BLaER1 treated with 17β-estradiol and CSF1 and Interleukin-3, amounts not matched to agents 10 nM and 100 nM (cell line): ENCODE measurements around the gene NCAPH2.

Experiments
- H3K27ac ChIP-seq, 11 experiments: shearing (Covaris generic); formaldehyde crosslinking; 2 replicates each; pipeline ENCODE4 v1.8.1; 2022
- H3K27me3 ChIP-seq, 11 experiments: shearing (Covaris generic); formaldehyde crosslinking; 2 replicates each; pipeline ENCODE4 v1.8.1; 2022
- H3K36me3 ChIP-seq, 11 experiments: shearing (Covaris generic); formaldehyde crosslinking; 2 replicates each; pipeline ENCODE4 v1.8.1; 2022
- H3K4me1 ChIP-seq, 10 experiments: shearing (Covaris generic); formaldehyde crosslinking; 2 replicates each; pipeline ENCODE4 v1.8.1; 2022
- H3K4me2 ChIP-seq, 11 experiments: shearing (Covaris generic); formaldehyde crosslinking; 2 replicates each; pipeline ENCODE4 v1.8.1; 2022
- H3K4me3 ChIP-seq, 10 experiments: shearing (Covaris generic); formaldehyde crosslinking; 2 replicates each; pipeline ENCODE4 v1.8.1; 2022
- H3K9ac ChIP-seq, 11 experiments: shearing (Covaris generic); formaldehyde crosslinking; 2 replicates each; pipeline ENCODE4 v1.8.1; 2022
- H3K9me3 ChIP-seq, 11 experiments: shearing (Covaris generic); formaldehyde crosslinking; replicated peaks in 1 of 11; 2 replicates each; pipeline ENCODE4 v1.8.1; 2022
- H4K20me1 ChIP-seq, 11 experiments: shearing (Covaris generic); formaldehyde crosslinking; 2 replicates each; pipeline ENCODE4 v1.8.1; 2022
- Cebpa-rat ChIP-seq, 11 experiments: shearing (Covaris generic); IDR thresholded peaks; 2 replicates each; pipeline ENCODE4 v1.8.1; 2022

The NCAPH2 gene

GRCh38 chr22:50571264-50572175 is 63.5 kb downstream of the NCAPH2 start:
- Histone ChIP-seq H3K4me3 (no peak overlapping the region), H3K4me2 (peak overlapping the region; percentile 13 to 87 (median 79); a peak in 20 of 22 replicates), H3K36me3 (peaks cover 49 to 98% (median 82%) of the 10 kb centered on the region in 11 experiments), H4K20me1 (peaks cover 0 to 61% (median 34%) of the 10 kb centered on the region in 11 experiments; a peak in 15 of 22 replicates), H3K9ac (peak overlapping the region in 4 of 11 experiments; percentile 18 to 39 (median 32); a peak in 4 of 22 replicates), H3K27me3 (no peaks in the 10 kb centered on the region), H3K9me3 (peaks cover 0 to 4% (median 0%) of the 10 kb centered on the region in 11 experiments; a peak in 2 of 22 replicates), H3K4me1 (peaks cover 0 to 47% (median 42%) of the 10 kb centered on the region in 10 experiments; a peak in 18 of 20 replicates), H3K27ac (no peak overlapping the region)
- TF ChIP-seq Cebpa-rat (IDR thresholded peaks at IDR 0.05): no peak

- no peaks in the 10 kb centered on the region for H3K27me3 ChIP-seq
- H3K27ac ChIP-seq: no peak overlapping the region
- H3K4me1 ChIP-seq: peaks cover 0 to 54% (median 44%) of the 10 kb centered on the region in 10 experiments; a peak in 18 of 20 replicates
- H3K9me3 ChIP-seq: peaks cover 0 to 4% (median 0%) of the 10 kb centered on the region in 11 experiments; a peak in 2 of 22 replicates
- H4K20me1 ChIP-seq: peaks cover 0 to 72% (median 34%) of the 10 kb centered on the region in 11 experiments; a peak in 15 of 22 replicates
- no peak overlapping the region for H3K4me3 ChIP-seq
- H3K9ac ChIP-seq: no peak overlapping the region
- TF ChIP-seq Cebpa-rat (IDR thresholded peaks at IDR 0.05): no peak
- peaks cover 41 to 97% (median 81%) of the 10 kb centered on the region in 11 experiments for H3K36me3 ChIP-seq
- H3K4me2 ChIP-seq: peak overlapping the region in 1 of 11 experiments; percentile 81; a peak in 1 of 22 replicates
These were observed 64.9 kb downstream of the NCAPH2 start for GRCh38 chr22:50572965-50573364.

GRCh38 chr22:50573491-50574382 is 65.7 kb downstream of the NCAPH2 start:
- 0 out of 22 replicates have a peak overlapping the region, but pooled peaks of 1 of the 11 experiments have one; percentile 19 for H3K9ac ChIP-seq
- no peak for TF ChIP-seq Cebpa-rat (IDR thresholded peaks at IDR 0.05)
- peaks cover 0 to 59% (median 41%) of the 10 kb centered on the region in 10 experiments; a peak in 18 of 20 replicates for H3K4me1 ChIP-seq
- no peak overlapping the region for H3K4me2 ChIP-seq
- no peak overlapping the region for H3K27ac ChIP-seq
- peaks cover 37 to 95% (median 79%) of the 10 kb centered on the region in 11 experiments for H3K36me3 ChIP-seq
- no peak overlapping the region for H3K4me3 ChIP-seq
- no peaks in the 10 kb centered on the region for H3K27me3 ChIP-seq
- H4K20me1 ChIP-seq: peaks cover 0 to 67% (median 34%) of the 10 kb centered on the region in 11 experiments; a peak in 15 of 22 replicates
- peaks cover 0 to 4% (median 0%) of the 10 kb centered on the region in 11 experiments; a peak in 2 of 22 replicates for H3K9me3 ChIP-seq

- Histone ChIP-seq H3K27me3 (no peaks in the 10 kb centered on the region), H3K36me3 (peaks cover 37 to 95% (median 79%) of the 10 kb centered on the region in 11 experiments), H3K27ac (no peak overlapping the region), H3K4me1 (peaks cover 6 to 59% (median 38%) of the 10 kb centered on the region in 10 experiments; a peak in 19 of 20 replicates), H3K9ac (0 out of 22 replicates have a peak overlapping the region, but pooled peaks of 1 of the 11 experiments have one; percentile 19), H3K9me3 (no peaks in the 10 kb centered on the region), H3K4me3 (no peak overlapping the region), H4K20me1 (peaks cover 0 to 61% (median 29%) of the 10 kb centered on the region in 11 experiments; a peak in 15 of 22 replicates), H3K4me2 (no peak overlapping the region)
- TF ChIP-seq Cebpa-rat (IDR thresholded peaks at IDR 0.05): no peak
These were observed 66.3 kb downstream of the NCAPH2 start for GRCh38 chr22:50574383-50574755.
